Mesendoderm (in vitro differentiated cells): ENCODE results near the gene TAF1B.

ENCODE experiments used
- DNase-seq: peaks from one replicate; pipeline ENCODE4 v3.0.0; 2013
- H2AK5ac ChIP-seq: 2 replicates; pipeline ENCODE4 v1.6.1; 2013; ENCODE audit warnings: low read length, inconsistent platforms
- H2BK120ac ChIP-seq: 2 replicates; pipeline ENCODE4 v1.6.1; 2013; ENCODE audit warnings: low read depth, mild to moderate bottlenecking, low read length, moderate library complexity, mixed read lengths
- H2BK15ac ChIP-seq: replicated peaks from 2 replicates; pipeline ENCODE4 v1.6.1; 2013; ENCODE audit warnings: low read depth, mild to moderate bottlenecking, moderate library complexity
- H2BK5ac ChIP-seq: 2 replicates; pipeline ENCODE4 v1.6.1; 2013; ENCODE audit warnings: low read length, inconsistent platforms
- H3K18ac ChIP-seq: 2 replicates; pipeline ENCODE4 v1.6.1; 2013; ENCODE audit warnings: mild to moderate bottlenecking, low read length, mixed read lengths
- H3K23ac ChIP-seq: one replicate; pipeline ENCODE4 v1.6.1; 2013; ENCODE audit warnings: low read length
- H3K27ac ChIP-seq: 2 replicates; pipeline ENCODE4 v1.5.1; 2013; ENCODE audit warnings: low read depth, mild to moderate bottlenecking, inconsistent platforms, low read length, moderate library complexity
- H3K27me3 ChIP-seq: 2 replicates; pipeline ENCODE4 v1.6.1; 2013; ENCODE audit warnings: low read length, control low read depth, mild to moderate bottlenecking, inconsistent platforms; ENCODE audit not compliant: insufficient read depth, poor library complexity
- H3K36me3 ChIP-seq: 2 replicates; pipeline ENCODE4 v1.6.1; 2013; ENCODE audit warnings: low read length, inconsistent platforms; ENCODE audit not compliant: control insufficient read depth, insufficient read depth
- H3K4ac ChIP-seq: one replicate; pipeline ENCODE4 v1.6.1; 2013; ENCODE audit warnings: low read depth, mild to moderate bottlenecking, low read length, moderate library complexity
- H3K4me1 ChIP-seq: 2 replicates; pipeline ENCODE4 v1.6.1; 2013; ENCODE audit warnings: low read depth, low read length, inconsistent platforms; ENCODE audit not compliant: control insufficient read depth
- H3K4me2 ChIP-seq: 2 replicates; pipeline ENCODE4 v1.6.1; 2013; ENCODE audit warnings: low read length
- H3K4me3 ChIP-seq: 2 replicates; pipeline ENCODE4 v1.5.1; 2013; ENCODE audit warnings: mild to moderate bottlenecking, low read length
- H3K56ac ChIP-seq: one replicate; pipeline ENCODE4 v1.6.1; 2013; ENCODE audit warnings: low read length
- H3K79me1 ChIP-seq: 2 replicates; pipeline ENCODE4 v1.6.1; 2013; ENCODE audit warnings: low read length, inconsistent platforms
- H3K79me2 ChIP-seq: 2 replicates; pipeline ENCODE4 v1.6.1; 2013; ENCODE audit warnings: mild to moderate bottlenecking, low read length; ENCODE audit not compliant: control insufficient read depth, insufficient read depth
- H3K9ac ChIP-seq: 2 replicates; pipeline ENCODE4 v1.6.1; 2013; ENCODE audit warnings: low read length, inconsistent platforms
- H4K5ac ChIP-seq: one replicate; pipeline ENCODE4 v1.6.1; 2013; ENCODE audit warnings: low read length
- H4K8ac ChIP-seq: one replicate; pipeline ENCODE4 v1.6.1; 2013; ENCODE audit warnings: low read depth, mild to moderate bottlenecking, control low read depth, low read length, moderate library complexity
- WGBS: extraction: QIAGEN DNeasy Blood & Tissue Kit; methylation state at CpG from one replicate; pipeline ENCODE4 v1.1.7; 2013; ENCODE audit warnings: low lambda C conversion rate, missing lambda C conversion rate; ENCODE audit not compliant: insufficient coverage; ENCODE audit errors: extremely low coverage; 5-methylcytosine and 5-hydroxymethylcytosine counted together

Gene TAF1B

DNA sequence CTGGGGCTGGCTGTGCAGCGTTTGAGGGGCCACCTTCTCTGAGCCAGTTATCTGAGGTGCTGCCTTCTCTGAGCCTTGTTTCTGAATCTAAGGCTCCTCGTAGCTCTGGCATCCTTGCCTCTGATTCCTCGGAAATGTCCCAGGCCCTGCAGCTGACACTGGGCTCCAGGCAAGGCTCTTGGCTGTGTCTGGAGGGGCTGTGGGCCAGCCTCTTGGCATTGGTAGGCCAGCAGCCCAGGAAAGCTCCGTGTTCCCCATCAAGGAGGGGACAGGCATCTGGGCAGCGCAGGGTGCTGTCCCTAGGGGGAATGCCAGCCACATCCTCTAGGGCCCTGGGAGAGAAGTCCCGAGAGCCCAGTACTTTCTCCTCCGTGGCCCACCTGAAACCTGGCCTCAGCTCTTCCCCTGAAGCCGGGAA is 40.7 kb upstream of the TAF1B start:
- Histone ChIP-seq H3K4ac (no peak overlapping the region), H2AK5ac (no peak overlapping the region), H3K4me2 (no peak overlapping the region), H3K9ac (no peak overlapping the region), H3K4me3 (no peak overlapping the region), H3K27me3 (no peaks in the 10 kb centered on the region), H4K8ac (no peak overlapping the region), H3K36me3 (no peaks in the 10 kb centered on the region), H4K5ac (no peak overlapping the region), H3K23ac (no peak overlapping the region), H2BK5ac (no peak overlapping the region), H3K79me1 (no peaks in the 10 kb centered on the region), H3K4me1 (peaks cover 3% of the 10 kb centered on the region), H3K18ac (peak overlapping the region; percentile 0), H3K27ac (no peak overlapping the region), H2BK120ac (no peak overlapping the region), H3K79me2 (no peaks in the 10 kb centered on the region), H3K56ac (no peak overlapping the region), H2BK15ac (no peak overlapping the region)
- no CpG with 5 or more reads among the region's 8 CpGs for WGBS
- DNase-seq, result no peak

- Histone ChIP-seq H3K4me1 (peaks cover 3% of the 10 kb centered on the region), H3K56ac (no peak overlapping the region), H3K4me3 (no peak overlapping the region), H2BK5ac (no peak overlapping the region), H3K18ac (no peak overlapping the region), H2BK120ac (no peak overlapping the region), H4K5ac (no peak overlapping the region), H3K4me2 (no peak overlapping the region), H4K8ac (no peak overlapping the region), H3K23ac (no peak overlapping the region), H3K79me1 (no peaks in the 10 kb centered on the region), H3K27ac (no peak overlapping the region), H3K27me3 (no peaks in the 10 kb centered on the region), H3K79me2 (no peaks in the 10 kb centered on the region), H3K9ac (no peak overlapping the region), H3K4ac (no peak overlapping the region), H2BK15ac (no peak overlapping the region), H3K36me3 (no peaks in the 10 kb centered on the region), H2AK5ac (no peak overlapping the region)
- no CpG with 5 or more reads among the region's 17 CpGs for WGBS
- no peak for DNase-seq
Measured at GRCh38 chr2:9803023-9803805, 40.1 kb upstream of the TAF1B start.

- no CpG with 5 or more reads among the region's 8 CpGs for WGBS
- Histone ChIP-seq H3K23ac (no peak overlapping the region), H4K5ac (no peak overlapping the region), H2BK5ac (no peak overlapping the region), H3K4me2 (no peak overlapping the region), H3K4me3 (no peak overlapping the region), H3K4me1 (peaks cover 3% of the 10 kb centered on the region), H3K27ac (no peak overlapping the region), H3K56ac (no peak overlapping the region), H3K79me1 (no peaks in the 10 kb centered on the region), H2BK120ac (no peak overlapping the region), H3K4ac (no peak overlapping the region), H3K18ac (no peak overlapping the region), H4K8ac (no peak overlapping the region), H3K79me2 (no peaks in the 10 kb centered on the region), H3K27me3 (no peaks in the 10 kb centered on the region), H2AK5ac (no peak overlapping the region), H3K9ac (no peak overlapping the region), H3K36me3 (no peaks in the 10 kb centered on the region), H2BK15ac (no peak overlapping the region)
- no peak for DNase-seq
Measured at GRCh38 chr2:9805435-9806297, 37.6 kb upstream of the TAF1B start.

- Histone ChIP-seq H3K4me2 (no peak overlapping the region), H2BK120ac (no peak overlapping the region), H3K4ac (no peak overlapping the region), H3K27ac (no peak overlapping the region), H3K4me3 (no peak overlapping the region), H4K5ac (no peak overlapping the region), H3K9ac (no peak overlapping the region), H2BK5ac (no peak overlapping the region), H3K27me3 (no peaks in the 10 kb centered on the region), H3K36me3 (no peaks in the 10 kb centered on the region), H3K79me1 (no peaks in the 10 kb centered on the region), H3K18ac (no peak overlapping the region), H2AK5ac (no peak overlapping the region), H3K79me2 (no peaks in the 10 kb centered on the region), H3K23ac (peak overlapping the region; percentile 24), H3K56ac (no peak overlapping the region), H2BK15ac (no peak overlapping the region), H4K8ac (no peak overlapping the region), H3K4me1 (peaks cover 2% of the 10 kb centered on the region)
- WGBS, result no CpG with 5 or more reads among the region's 1 CpG
- DNase-seq, result no peak
Measured at GRCh38 chr2:9806298-9806610, 37.0 kb upstream of the TAF1B start.

- H3K79me1 ChIP-seq, result no peaks in the 10 kb centered on the region
- no peak overlapping the region for H2BK5ac ChIP-seq
- H3K4ac ChIP-seq, result no peak overlapping the region
- H3K4me3 ChIP-seq, result no peak overlapping the region
- H3K36me3 ChIP-seq, result no peaks in the 10 kb centered on the region
- no CpG with 5 or more reads among the region's 12 CpGs for WGBS
- H2BK15ac ChIP-seq, result no peak overlapping the region
- no peak overlapping the region for H2BK120ac ChIP-seq
- no peak overlapping the region for H3K23ac ChIP-seq
- no peak overlapping the region for H3K56ac ChIP-seq
- no peaks in the 10 kb centered on the region for H3K4me1 ChIP-seq
- H3K27me3 ChIP-seq, result no peaks in the 10 kb centered on the region
- H4K5ac ChIP-seq, result no peak overlapping the region
- no peak overlapping the region for H3K27ac ChIP-seq
- H4K8ac ChIP-seq, result no peak overlapping the region
- H2AK5ac ChIP-seq, result no peak overlapping the region
- DNase-seq, result no peak
- H3K4me2 ChIP-seq, result no peak overlapping the region
- no peak overlapping the region for H3K9ac ChIP-seq
- H3K79me2 ChIP-seq, result no peaks in the 10 kb centered on the region
- H3K18ac ChIP-seq, result no peak overlapping the region
Measured at GRCh38 chr2:9806656-9807055, 36.6 kb upstream of the TAF1B start.
